ENCODE measurements around the gene PLK4. TPM values are rescaled to one million over a fixed set of nuclear protein-coding genes. Genes with fewer than 3 reads are reported as not detected.
A peak's percentile ranks its signal among the peaks of the same experiment; 100 is the strongest.

PLK4 gene
- total RNA-seq, result 1 to 10 TPM in 2 of 3 donors, under 1 TPM in 1; 0.66 to 2.3 (median 1.4) TPM

- Histone ChIP-seq H3K27me3 (no peaks in the 10 kb centered on the region), H3K36me3 (no peaks in the 10 kb centered on the region), H3K27ac (peak within 1 kb of the TSS; percentile 64 to 88), H3K4me1 (peaks cover 0 to 4% of the 10 kb centered on the region in 2 donors), H3K9me3 (no peaks in the 10 kb centered on the region), H3K4me3 (peak within 1 kb of the TSS; percentile 66 to 83 (median 79))
- DNase-seq (ENCODE audit: low spot score in 2 of 2), result peak; percentile 91 to 92
- peak; percentile 31 for TF ChIP-seq POLR2A (IDR thresholded peaks at IDR 0.05)
- TF ChIP-seq, protein P1, sequence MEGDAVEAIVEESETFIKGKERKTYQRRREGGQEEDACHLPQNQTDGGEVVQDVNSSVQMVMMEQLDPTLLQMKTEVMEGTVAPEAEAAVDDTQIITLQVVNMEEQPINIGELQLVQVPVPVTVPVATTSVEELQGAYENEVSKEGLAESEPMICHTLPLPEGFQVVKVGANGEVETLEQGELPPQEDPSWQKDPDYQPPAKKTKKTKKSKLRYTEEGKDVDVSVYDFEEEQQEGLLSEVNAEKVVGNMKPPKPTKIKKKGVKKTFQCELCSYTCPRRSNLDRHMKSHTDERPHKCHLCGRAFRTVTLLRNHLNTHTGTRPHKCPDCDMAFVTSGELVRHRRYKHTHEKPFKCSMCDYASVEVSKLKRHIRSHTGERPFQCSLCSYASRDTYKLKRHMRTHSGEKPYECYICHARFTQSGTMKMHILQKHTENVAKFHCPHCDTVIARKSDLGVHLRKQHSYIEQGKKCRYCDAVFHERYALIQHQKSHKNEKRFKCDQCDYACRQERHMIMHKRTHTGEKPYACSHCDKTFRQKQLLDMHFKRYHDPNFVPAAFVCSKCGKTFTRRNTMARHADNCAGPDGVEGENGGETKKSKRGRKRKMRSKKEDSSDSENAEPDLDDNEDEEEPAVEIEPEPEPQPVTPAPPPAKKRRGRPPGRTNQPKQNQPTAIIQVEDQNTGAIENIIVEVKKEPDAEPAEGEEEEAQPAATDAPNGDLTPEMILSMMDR (IDR thresholded peaks at IDR 0.05), result no peak
- TF ChIP-seq POLR2AphosphoS5 (IDR thresholded peaks at IDR 0.05), result peak; percentile 25 to 58 (median 26)
- intact Hi-C loops (cut with DNase I; ENCODE audit: low total_unique reads), result no loop called here
Observed at GRCh38 chr4:127880763-127881562, at the start of gene PLK4. TSS of gene PLK4 (plus strand) at chr4:127880893. CDS start at chr4:127881135, 242 bp downstream.

DNA sequence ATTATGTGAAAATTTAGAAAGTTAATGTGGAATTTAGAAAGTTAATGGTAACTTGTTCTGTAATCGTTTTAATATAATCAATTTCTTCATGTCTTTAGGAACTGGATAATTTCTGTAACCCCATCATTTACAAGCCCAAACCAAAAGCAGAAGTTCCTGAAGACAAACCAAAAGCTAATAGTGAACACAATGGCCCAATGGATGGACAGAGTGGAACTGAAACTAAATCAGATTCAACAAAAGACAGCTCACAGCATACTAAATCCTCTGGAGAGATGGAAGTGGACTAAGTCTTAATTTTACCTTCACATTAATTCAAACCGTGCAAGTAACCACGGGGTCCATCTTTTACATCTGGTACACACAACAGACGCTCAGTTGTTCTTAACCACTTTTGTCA is 48.1 kb upstream of the PLK4 start:
- TF ChIP-seq POLR2A (IDR thresholded peaks at IDR 0.05) (no peak), POLR2AphosphoS5 (IDR thresholded peaks at IDR 0.05) (no peak)
- TF ChIP-seq, protein P1 (IDR thresholded peaks at IDR 0.05), result no peak
- intact Hi-C loops (cut with DNase I; ENCODE audit: low total_unique reads), result no loop called here
- Histone ChIP-seq H3K27ac (no peak overlapping the region), H3K4me1 (no peaks in the 10 kb centered on the region), H3K27me3 (no peaks in the 10 kb centered on the region), H3K9me3 (no peaks in the 10 kb centered on the region), H3K4me3 (no peak overlapping the region), H3K36me3 (peaks cover 5% of the 10 kb centered on the region)
- DNase-seq (ENCODE audit: low spot score in 2 of 2), result no peak

GRCh38 chr4:127843704-127844600 is 36.7 kb upstream of the PLK4 start:
- Histone ChIP-seq H3K9me3 (peaks cover 13% of the 10 kb centered on the region in 2 donors), H3K4me1 (no peaks in the 10 kb centered on the region), H3K4me3 (no peak overlapping the region), H3K27me3 (no peaks in the 10 kb centered on the region), H3K36me3 (no peaks in the 10 kb centered on the region), H3K27ac (no peak overlapping the region)
- intact Hi-C loops (cut with DNase I; ENCODE audit: low total_unique reads), result loop anchor here (2.0 kb wide), 1 partner anchor 71 kb away; no protein-coding TSS in a partner anchor
- TF ChIP-seq POLR2A (IDR thresholded peaks at IDR 0.05) (no peak), POLR2AphosphoS5 (IDR thresholded peaks at IDR 0.05) (no peak)
- TF ChIP-seq, protein P1 (IDR thresholded peaks at IDR 0.05), result no peak
- DNase-seq (ENCODE audit: low spot score in 2 of 2), result no peak

- no peaks in the 10 kb centered on the region for H3K36me3 ChIP-seq
- H3K27me3 ChIP-seq, result no peaks in the 10 kb centered on the region
- intact Hi-C loops (cut with DNase I; ENCODE audit: low total_unique reads), result no loop called here
- H3K4me1 ChIP-seq, result no peaks in the 10 kb centered on the region
- no peak overlapping the region for H3K27ac ChIP-seq
- no peak overlapping the region for H3K4me3 ChIP-seq
- no peak for DNase-seq (ENCODE audit: low spot score in 2 of 2)
- peaks cover 18 to 19% of the 10 kb centered on the region in 2 donors for H3K9me3 ChIP-seq
- TF ChIP-seq POLR2AphosphoS5 (IDR thresholded peaks at IDR 0.05), result no peak
- TF ChIP-seq POLR2A (IDR thresholded peaks at IDR 0.05), result no peak
- TF ChIP-seq, protein P1 (IDR thresholded peaks at IDR 0.05), result no peak
Observed at GRCh38 chr4:127844601-127845116, 36.0 kb upstream of the PLK4 start.
